Subcutaneous abdominal adipose tissue (tissue), 5 donors: Measurements from ENCODE around the gene NDNF.

ENCODE experiments used
- H3K27ac ChIP-seq: one replicate; pipeline ENCODE4 v1.7.0; 2013; ENCODE audit warnings: low read depth, mild to moderate bottlenecking, inconsistent platforms, low read length, moderate library complexity
- H3K27me3 ChIP-seq, 5 donors: one replicate each; pipeline ENCODE4 v1.7.0; 2013; ENCODE audit warnings: low read length in 5 of 5, inconsistent platforms in 1 of 5; ENCODE audit not compliant: control insufficient read depth in 5 of 5, insufficient read depth in 4 of 5
- H3K36me3 ChIP-seq, 5 donors: one replicate each; pipeline ENCODE4 v1.7.0; 2013; ENCODE audit warnings: low read length in 5 of 5; ENCODE audit not compliant: control insufficient read depth in 5 of 5, insufficient read depth in 5 of 5
- H3K4me1 ChIP-seq, 5 donors: one replicate each; pipeline ENCODE4 v1.7.0; 2013; ENCODE audit warnings: low read length in 5 of 5, mild to moderate bottlenecking in 3 of 5, moderate library complexity in 1 of 5; ENCODE audit not compliant: control insufficient read depth in 5 of 5, insufficient read depth in 5 of 5
- H3K4me3 ChIP-seq, 5 donors: one replicate each; pipeline ENCODE4 v1.7.0; 2013; ENCODE audit warnings: low read length in 5 of 5, low read depth in 1 of 5
- H3K9ac ChIP-seq, 5 donors: one replicate each; pipeline ENCODE4 v1.7.0; 2013; ENCODE audit warnings: low read length in 5 of 5, mild to moderate bottlenecking in 4 of 5, moderate library complexity in 3 of 5
- H3K9me3 ChIP-seq, 5 donors: one replicate each; pipeline ENCODE4 v1.7.0; 2013; ENCODE audit warnings: low read length in 5 of 5; ENCODE audit not compliant: control insufficient read depth in 5 of 5
- donor health status: healthy.
- donor health status: healthy.
- donor health status: healthy.
- donor health status: healthy.
- donor health status: healthy.

The NDNF gene

DNA sequence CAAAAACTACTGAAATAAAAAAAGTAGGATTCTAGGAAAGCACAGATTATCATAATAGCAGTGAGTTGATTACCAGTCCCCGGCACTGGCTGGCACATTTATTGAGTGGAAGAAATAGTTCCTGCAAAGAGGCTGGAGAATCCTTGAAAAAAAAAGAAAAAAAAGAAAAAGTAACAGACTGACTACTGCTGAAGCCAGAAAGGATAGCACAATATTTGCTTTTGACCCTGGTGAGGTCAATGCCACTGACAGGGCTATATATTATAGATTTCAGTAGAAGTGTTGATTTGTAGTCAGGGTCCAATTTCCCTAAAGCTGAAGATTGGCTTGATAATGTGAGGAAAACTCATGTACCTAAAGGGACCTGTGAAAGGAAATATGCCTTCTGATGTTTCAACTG lies 64.7 kb downstream of the NDNF start:
- Histone ChIP-seq H3K4me1 (no peaks in the 10 kb centered on the region), H3K27ac (no peak overlapping the region), H3K4me3 (no peak overlapping the region), H3K9me3 (no peaks in the 10 kb centered on the region), H3K9ac (no peak overlapping the region), H3K36me3 (no peaks in the 10 kb centered on the region), H3K27me3 (no peaks in the 10 kb centered on the region)

DNA sequence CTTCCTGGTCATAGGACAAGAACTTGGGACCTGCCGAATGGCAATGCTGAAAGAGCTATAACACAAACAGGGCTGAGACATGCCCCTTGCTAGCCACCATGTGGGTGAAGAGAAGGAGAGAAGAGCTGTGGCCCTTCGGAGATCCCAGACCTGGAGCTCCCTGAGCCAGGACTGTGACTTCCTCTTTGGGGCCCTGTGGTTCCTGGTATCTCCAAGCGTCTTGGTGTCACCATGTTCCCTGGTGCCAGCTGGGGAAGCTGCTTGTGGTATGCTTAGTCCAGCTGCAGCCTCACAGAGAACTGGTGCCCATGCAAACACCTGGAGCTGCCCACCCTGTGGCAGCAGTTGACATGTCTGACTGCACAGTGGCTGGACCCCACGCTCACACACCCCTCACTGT lies 68.5 kb downstream of the NDNF start:
- H3K27me3 ChIP-seq = no peaks in the 10 kb centered on the region
- no peak overlapping the region for H3K9ac ChIP-seq
- H3K27ac ChIP-seq = no peak overlapping the region
- H3K4me1 ChIP-seq = no peaks in the 10 kb centered on the region
- no peak overlapping the region for H3K4me3 ChIP-seq
- no peaks in the 10 kb centered on the region for H3K9me3 ChIP-seq
- no peaks in the 10 kb centered on the region for H3K36me3 ChIP-seq

DNA sequence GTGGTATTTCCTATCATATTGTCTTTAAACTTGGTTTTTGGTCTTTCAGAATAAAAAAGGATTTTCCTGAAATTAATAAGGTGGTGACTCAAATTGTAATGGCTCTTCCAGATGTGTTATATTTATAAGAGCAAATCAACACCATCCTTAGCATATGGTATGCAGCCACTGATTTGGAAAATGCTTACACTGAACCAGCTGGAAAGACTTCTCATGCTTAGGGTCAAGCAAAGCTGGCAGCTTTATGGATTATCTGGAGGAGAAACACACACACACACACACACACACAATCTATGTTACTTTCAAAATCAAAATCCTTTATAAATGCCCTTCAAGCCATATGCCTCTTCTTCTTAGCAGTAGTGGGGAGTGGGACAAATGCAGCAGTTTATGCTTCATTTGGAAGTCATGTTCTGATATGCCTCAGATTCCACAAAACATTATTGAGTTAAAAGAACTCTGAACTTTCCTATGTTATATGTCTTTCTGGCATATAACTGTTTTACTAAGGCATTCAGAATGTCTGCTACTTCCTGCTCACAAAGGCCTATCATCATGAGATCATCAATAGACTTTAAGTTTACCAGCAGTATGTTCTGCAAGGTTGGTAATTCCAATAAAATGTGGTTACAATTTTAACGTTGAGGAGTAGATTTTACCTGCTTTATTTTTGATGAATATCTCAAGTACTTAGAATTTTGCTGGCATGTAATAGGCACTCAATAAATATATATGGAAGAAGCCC lies 76.9 kb downstream of the NDNF start:
- no peak overlapping the region for H3K4me3 ChIP-seq
- no peak overlapping the region for H3K9ac ChIP-seq
- no peaks in the 10 kb centered on the region for H3K27me3 ChIP-seq
- H3K4me1 ChIP-seq = no peaks in the 10 kb centered on the region
- H3K9me3 ChIP-seq = no peaks in the 10 kb centered on the region
- no peak overlapping the region for H3K27ac ChIP-seq
- H3K36me3 ChIP-seq = no peaks in the 10 kb centered on the region

GRCh38 chr4:120994521-120994920 lies 77.8 kb downstream of the NDNF start:
- Histone ChIP-seq H3K36me3 (no peaks in the 10 kb centered on the region), H3K27me3 (no peaks in the 10 kb centered on the region)

GRCh38 chr4:120991885-120992284 lies 80.5 kb downstream of the NDNF start:
- no peaks in the 10 kb centered on the region for H3K4me1 ChIP-seq
- H3K9me3 ChIP-seq = no peaks in the 10 kb centered on the region
- H3K27ac ChIP-seq = no peak overlapping the region
- H3K27me3 ChIP-seq = no peaks in the 10 kb centered on the region
- no peaks in the 10 kb centered on the region for H3K36me3 ChIP-seq
- H3K4me3 ChIP-seq = no peak overlapping the region
- H3K9ac ChIP-seq = no peak overlapping the region

More at GRCh38 chr4:120994521-120994920, 77.8 kb downstream of the NDNF start:
- Histone ChIP-seq H3K27ac (no peak overlapping the region), H3K9me3 (no peaks in the 10 kb centered on the region), H3K4me3 (no peak overlapping the region), H3K4me1 (no peaks in the 10 kb centered on the region), H3K9ac (no peak overlapping the region)

DNA sequence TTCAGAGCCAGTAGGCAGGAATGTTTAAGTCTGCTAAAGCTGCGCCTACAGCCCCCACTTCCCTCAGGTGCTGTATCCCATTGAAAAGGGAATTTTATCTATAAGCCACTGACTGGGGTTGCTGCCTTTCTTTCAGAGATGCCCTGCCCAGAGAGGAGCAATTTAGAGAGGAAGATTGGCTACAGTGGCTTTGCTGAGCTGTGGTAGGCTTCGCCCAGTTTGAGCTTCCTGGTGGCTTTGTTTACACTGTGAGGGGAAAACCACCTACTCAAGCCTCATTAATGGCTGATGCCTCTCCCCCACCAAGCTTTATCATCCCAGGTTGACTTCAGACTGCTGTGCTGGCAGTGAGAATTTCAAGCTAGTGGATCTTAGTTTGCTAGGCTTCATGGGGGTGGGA lies 82.1 kb downstream of the NDNF start:
- H3K9me3 ChIP-seq = no peaks in the 10 kb centered on the region

More for the DNA sequence above, 82.1 kb downstream of the NDNF start:
- no peaks in the 10 kb centered on the region for H3K4me1 ChIP-seq
- no peak overlapping the region for H3K9ac ChIP-seq
- H3K4me3 ChIP-seq = no peak overlapping the region
- no peak overlapping the region for H3K27ac ChIP-seq
- no peaks in the 10 kb centered on the region for H3K36me3 ChIP-seq
- H3K27me3 ChIP-seq = no peaks in the 10 kb centered on the region
